Gastrocnemius medialis (tissue), 4 donors: ENCODE results near the gene PLXDC2. TPM values are rescaled to one million over a fixed set of nuclear protein-coding genes. Genes with fewer than 3 reads are reported as not detected.

Experiments used
- ATAC-seq, 2 donors: fragments of 150-250 bp; one replicate each; pipeline ENCODE4 v1.9.1; 2016
- DNase-seq, 2 donors: peaks; one replicate each; pipeline ENCODE4 v3.0.0-alpha.2; 2019
- H3K27ac ChIP-seq, 4 donors: fragments of 200-600 bp; sonication (generic); 1 replicate in 1 of 4; 2 replicates in 3 of 4; pipeline ENCODE4 v1.5.1; 2016 to 2018; ENCODE audit warnings: mild to moderate bottlenecking in 2 of 4, moderate library complexity in 1 of 4
- H3K27me3 ChIP-seq, 3 donors: fragments of 200-600 bp; sonication (generic) in 2 of 3; 1 replicate in 1 of 3; 2 replicates in 2 of 3; pipeline versions ENCODE4 v1.5.1 to v1.6.0; 2016 to 2019; ENCODE audit warnings: mild to moderate bottlenecking in 1 of 3, moderate library complexity in 1 of 3
- H3K36me3 ChIP-seq, 2 donors: fragments of 200-600 bp; sonication (generic) in 1 of 2; one replicate each; pipeline ENCODE4 v1.5.1; 2017 to 2018
- H3K4me1 ChIP-seq, 2 donors: fragments of 200-600 bp; sonication (generic) in 1 of 2; one replicate each; pipeline ENCODE4 v1.5.1; 2016 to 2017; ENCODE audit warnings: mild to moderate bottlenecking in 2 of 2
- H3K4me3 ChIP-seq, 4 donors: fragments of 200-600 bp; sonication (generic) in 3 of 4; 1 replicate in 1 of 4; 2 replicates in 3 of 4; pipeline ENCODE4 v1.5.1; 2016 to 2019; ENCODE audit warnings: mild to moderate bottlenecking in 2 of 4
- H3K9me3 ChIP-seq, 3 donors: fragments of 200-600 bp; sonication (generic) in 2 of 3; 1 replicate in 1 of 3; 2 replicates in 2 of 3; pipeline ENCODE4 v1.5.1; 2016 to 2019
- CTCF ChIP-seq, 5 experiments: fragments of 450-650 bp in 3 of 5; fragments of 200-600 bp in 2 of 5; sonication (generic) in 2 of 5; IDR thresholded peaks in 4 of 5; conservative IDR thresholded peaks in 1 of 5; 1 replicate in 4 of 5; 2 replicates in 1 of 5; pipeline ENCODE4 v1.5.1; 2016 to 2019; ENCODE audit warnings: antibody characterized with exemption in 5 of 5, mild to moderate bottlenecking in 3 of 5, moderate library complexity in 3 of 5
- POLR2A ChIP-seq, 2 donors: fragments of 450-650 bp; IDR thresholded peaks; one replicate each; pipeline ENCODE4 v1.6.1; 2017; ENCODE audit warnings: antibody characterized with exemption in 2 of 2, mild to moderate bottlenecking in 2 of 2, moderate library complexity in 2 of 2
- in situ Hi-C, 4 donors: fragments of 200-750 bp; cut with MboI; loops; one replicate each; pipeline versions ENCODE4 v1.15.0 to v1.8.0; 2017; ENCODE audit warnings: low sequenced_read_pairs in 4 of 4
- intact Hi-C: fragments of 100-400 bp; cut with DNase I; formaldehyde crosslinking; loops from one replicate; pipeline ENCODE4 v1.15.1; 2023; ENCODE audit warnings: low total_unique reads
- total RNA-seq, 4 donors: library from RNA; depleted of rRNA; stranded (reverse); fragments of >200 nt; gene quantifications; one replicate each; pipeline versions ENCODE4 v1.1.0 to v1.2.3, GENCODE V29; 2016

Gene PLXDC2
- total RNA-seq, 4 donors from 2014 or later: 13.9 to 19.6 (median 15.0) TPM

GRCh38 chr10:20272608-20273007, 456.4 kb downstream of the PLXDC2 start:
- intact Hi-C loops: no loop called here
- Histone ChIP-seq H3K27me3 (no peaks in the 10 kb centered on the region), H3K4me1 (no peaks in the 10 kb centered on the region), H3K36me3 (no peaks in the 10 kb centered on the region), H3K9me3 (no peaks in the 10 kb centered on the region), H3K4me3 (no peak overlapping the region), H3K27ac (no peak overlapping the region)
- ATAC-seq: no peak
- DNase-seq: no peak
- TF ChIP-seq CTCF (IDR thresholded peaks at IDR 0.05 in 4 of 5, conservative IDR thresholded peaks at IDR 0.05 in 1 of 5) (no peak), POLR2A (IDR thresholded peaks at IDR 0.05) (no peak)
- in situ Hi-C loops: no loop called here

GRCh38 chr10:20274571-20274970, 458.3 kb downstream of the PLXDC2 start:
- in situ Hi-C loops: no loop called here
- no peaks in the 10 kb centered on the region for H3K9me3 ChIP-seq
- no peak for ATAC-seq

GRCh38 chr10:20276127-20276979, 460.1 kb downstream of the PLXDC2 start:
- no peak overlapping the region for H3K4me3 ChIP-seq
- TF ChIP-seq POLR2A (IDR thresholded peaks at IDR 0.05) (no peak), CTCF (IDR thresholded peaks at IDR 0.05 in 4 of 5, conservative IDR thresholded peaks at IDR 0.05 in 1 of 5) (no peak)
- no peaks in the 10 kb centered on the region for H3K9me3 ChIP-seq
- H3K27me3 ChIP-seq: no peaks in the 10 kb centered on the region
- intact Hi-C loops (no loop called here), in situ Hi-C loops (no loop called here)
- no peak for ATAC-seq
- DNase-seq: no peak
- no peaks in the 10 kb centered on the region for H3K4me1 ChIP-seq
- H3K36me3 ChIP-seq: no peaks in the 10 kb centered on the region
- H3K27ac ChIP-seq: no peak overlapping the region

More at GRCh38 chr10:20274571-20274970, 458.3 kb downstream of the PLXDC2 start:
- Histone ChIP-seq H3K4me1 (no peaks in the 10 kb centered on the region), H3K27me3 (no peaks in the 10 kb centered on the region), H3K4me3 (no peak overlapping the region), H3K36me3 (no peaks in the 10 kb centered on the region), H3K27ac (no peak overlapping the region)
- no peak for DNase-seq
- TF ChIP-seq POLR2A (IDR thresholded peaks at IDR 0.05): no peak
- TF ChIP-seq CTCF (IDR thresholded peaks at IDR 0.05 in 4 of 5, conservative IDR thresholded peaks at IDR 0.05 in 1 of 5): no peak
- intact Hi-C loops: no loop called here

GRCh38 chr10:20277820-20278219, 461.6 kb downstream of the PLXDC2 start:
- in situ Hi-C loops (no loop called here), intact Hi-C loops (no loop called here)
- H3K27ac ChIP-seq: no peak overlapping the region
- H3K4me1 ChIP-seq: no peaks in the 10 kb centered on the region
- DNase-seq (no peak), ATAC-seq (no peak)
- TF ChIP-seq CTCF (IDR thresholded peaks at IDR 0.05 in 4 of 5, conservative IDR thresholded peaks at IDR 0.05 in 1 of 5) (no peak), POLR2A (IDR thresholded peaks at IDR 0.05) (no peak)
- no peaks in the 10 kb centered on the region for H3K27me3 ChIP-seq
- H3K4me3 ChIP-seq: no peak overlapping the region
- no peaks in the 10 kb centered on the region for H3K36me3 ChIP-seq
- H3K9me3 ChIP-seq: no peaks in the 10 kb centered on the region
